Ectodermal cell (in vitro differentiated cells): Measurements from ENCODE around the gene NUP85.
"Not testable (repeated sequence)": the region's sequence is repeated elsewhere in the genome, so short reads cannot be mapped to it uniquely, and the experiment has no call there.

Experiments
- H3K27ac ChIP-seq: 2 replicates; pipeline ENCODE4 v1.7.0; 2013; ENCODE audit warnings: mild to moderate bottlenecking, low read depth, low read length; ENCODE audit not compliant: insufficient read depth, poor library complexity, severe bottlenecking
- H3K27me3 ChIP-seq: 2 replicates; pipeline ENCODE4 v1.7.0; 2013; ENCODE audit warnings: mild to moderate bottlenecking, low read length; ENCODE audit not compliant: insufficient read depth, control insufficient read depth, poor library complexity, severe bottlenecking
- H3K36me3 ChIP-seq: one replicate; pipeline ENCODE4 v1.7.0; 2013; ENCODE audit warnings: low read length; ENCODE audit not compliant: control insufficient read depth, insufficient read depth
- H3K4me1 ChIP-seq: one replicate; pipeline ENCODE4 v1.7.0; 2013; ENCODE audit warnings: low read length; ENCODE audit not compliant: control insufficient read depth, insufficient read depth
- H3K4me3 ChIP-seq: 2 replicates; pipeline ENCODE4 v1.7.0; 2013; ENCODE audit warnings: low read depth, low read length, control low read depth; ENCODE audit not compliant: insufficient read depth
- H3K9me3 ChIP-seq: 2 replicates; pipeline ENCODE4 v1.7.0; 2013; ENCODE audit warnings: mild to moderate bottlenecking, low read length, moderate library complexity; ENCODE audit not compliant: control insufficient read depth
- WGBS, 2 experiments: methylation state at CpG; one replicate each; pipeline ENCODE4 v1.1.7; 2013; ENCODE audit warnings: missing lambda C conversion rate in 2 of 2; 5-methylcytosine and 5-hydroxymethylcytosine counted together

Gene NUP85

DNA sequence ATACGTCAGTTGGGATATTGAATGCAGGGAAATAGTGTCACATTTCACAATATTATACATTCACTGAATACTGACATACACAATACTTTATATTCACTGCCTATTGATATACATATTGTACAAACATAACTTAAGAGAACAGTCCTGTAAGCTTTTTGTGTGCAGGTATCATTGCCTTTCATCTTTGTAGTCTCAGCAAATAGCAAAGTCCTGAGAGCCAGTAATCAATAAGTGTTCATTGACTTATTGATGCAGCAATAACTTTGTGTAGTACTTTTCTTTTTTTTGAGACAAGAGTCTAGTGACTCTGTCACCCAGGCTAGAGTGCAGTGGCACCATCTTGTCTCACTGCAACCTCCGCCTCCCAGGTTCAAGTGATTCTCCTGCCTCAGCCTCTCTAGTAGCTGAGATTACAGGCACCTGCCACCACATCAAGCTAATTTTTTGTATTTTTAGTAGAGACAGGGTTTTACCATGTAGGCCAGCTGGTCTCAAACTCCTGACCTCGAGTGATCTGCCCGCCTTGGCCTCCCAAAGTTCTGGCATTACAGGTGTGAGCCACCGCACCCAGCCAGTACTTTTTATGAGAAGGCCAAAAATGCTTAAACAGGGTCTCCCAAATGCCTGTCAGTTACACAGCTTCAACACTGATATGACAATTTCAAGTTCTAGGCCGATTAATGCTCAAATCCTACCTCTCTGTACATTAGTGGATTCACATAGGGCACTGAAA lies 5.4 kb upstream of the NUP85 start:
- no peak overlapping the region for H3K27ac ChIP-seq
- H3K36me3 ChIP-seq: no peaks in the 10 kb centered on the region
- WGBS, 2 experiments: 89 to 90% methylated on average over 5 to 6 of the region's 6 CpGs
- H3K4me1 ChIP-seq: no peaks in the 10 kb centered on the region
- no peak overlapping the region for H3K4me3 ChIP-seq
- no peaks in the 10 kb centered on the region for H3K27me3 ChIP-seq
- no peaks in the 10 kb centered on the region for H3K9me3 ChIP-seq

DNA sequence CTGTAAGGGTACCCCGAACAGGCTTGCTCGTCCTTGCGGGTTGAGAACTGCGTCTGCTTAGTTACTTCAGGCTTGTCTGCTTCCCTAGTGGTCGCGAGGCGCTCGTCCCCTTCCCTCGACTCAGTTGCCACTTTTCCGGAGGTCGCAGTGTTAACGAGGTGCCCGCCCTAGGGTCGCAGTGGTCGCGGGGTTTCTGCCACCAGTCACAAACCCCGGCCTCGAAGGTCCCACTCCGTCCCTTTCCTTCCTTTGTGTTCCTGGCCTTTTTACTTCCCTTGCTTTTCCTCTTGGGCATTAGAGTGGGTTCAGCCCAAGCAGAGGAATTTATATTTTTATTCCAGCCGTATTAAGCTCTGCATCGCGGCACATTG lies 299 bp downstream of the NUP85 start:
- Histone ChIP-seq H3K27me3 (no peaks in the 10 kb centered on the region), H3K4me1 (peaks cover 5% of the 10 kb centered on the region), H3K36me3 (peaks cover 14% of the 10 kb centered on the region), H3K4me3 (peak overlapping the region; percentile 88), H3K9me3 (no peaks in the 10 kb centered on the region), H3K27ac (peak overlapping the region; percentile 100)
- 0% methylated on average over 22 of the region's 22 CpGs for WGBS, 2 experiments

DNA sequence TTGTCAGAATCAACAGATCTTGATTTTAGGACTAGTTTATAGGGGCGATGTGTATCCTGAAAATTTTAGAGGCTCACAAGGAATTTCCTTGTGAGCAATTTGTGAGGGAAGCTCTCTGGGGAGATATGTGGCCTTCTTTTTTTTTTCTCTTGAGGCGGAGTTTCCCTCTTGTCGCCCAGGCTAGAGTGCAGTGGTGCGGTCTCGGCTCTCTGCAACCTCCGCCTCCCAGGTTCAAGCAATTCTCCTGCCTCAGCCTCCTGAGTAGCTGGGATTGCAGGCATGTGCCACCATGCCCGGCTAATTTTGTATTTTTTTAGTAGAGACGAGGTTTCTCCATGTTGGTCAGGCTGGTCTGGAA lies 1.6 kb downstream of the NUP85 start:
- not testable (repeated sequence) for H3K4me1 ChIP-seq, H3K9me3 ChIP-seq, H3K27ac ChIP-seq, H3K27me3 ChIP-seq
- 82 to 93% methylated on average over 8 of the region's 8 CpGs for WGBS, 2 experiments
- H3K36me3 ChIP-seq: peaks cover 14% of the 10 kb centered on the region
- H3K4me3 ChIP-seq: peak overlapping the region; percentile 88

DNA sequence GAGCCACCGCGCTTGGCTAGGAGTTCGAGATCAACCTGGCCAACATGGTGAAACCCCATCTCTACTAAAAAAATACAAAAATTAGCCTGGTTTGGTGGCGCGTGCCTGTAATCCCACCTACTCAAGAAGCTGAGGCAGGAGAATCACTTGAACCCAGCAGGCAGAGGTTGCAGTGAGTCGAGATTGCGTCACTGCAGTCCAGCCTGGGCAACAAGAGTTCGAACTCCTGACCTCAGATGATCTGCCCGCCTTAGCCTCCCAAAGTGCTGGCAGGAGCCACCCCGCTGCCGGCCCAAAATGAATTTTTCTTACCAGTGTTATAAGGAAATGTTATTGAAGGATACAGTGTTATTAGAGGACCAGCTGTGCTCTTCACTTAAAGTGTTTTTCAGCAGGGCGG lies 2.3 kb downstream of the NUP85 start:
- no peaks in the 10 kb centered on the region for H3K27me3 ChIP-seq
- peaks cover 14% of the 10 kb centered on the region for H3K36me3 ChIP-seq
- H3K4me3 ChIP-seq: no peak overlapping the region
- no peaks in the 10 kb centered on the region for H3K9me3 ChIP-seq
- peaks cover 5% of the 10 kb centered on the region for H3K4me1 ChIP-seq
- H3K27ac ChIP-seq: no peak overlapping the region
- WGBS, 2 experiments: 85 to 87% methylated on average over 12 of the region's 12 CpGs

DNA sequence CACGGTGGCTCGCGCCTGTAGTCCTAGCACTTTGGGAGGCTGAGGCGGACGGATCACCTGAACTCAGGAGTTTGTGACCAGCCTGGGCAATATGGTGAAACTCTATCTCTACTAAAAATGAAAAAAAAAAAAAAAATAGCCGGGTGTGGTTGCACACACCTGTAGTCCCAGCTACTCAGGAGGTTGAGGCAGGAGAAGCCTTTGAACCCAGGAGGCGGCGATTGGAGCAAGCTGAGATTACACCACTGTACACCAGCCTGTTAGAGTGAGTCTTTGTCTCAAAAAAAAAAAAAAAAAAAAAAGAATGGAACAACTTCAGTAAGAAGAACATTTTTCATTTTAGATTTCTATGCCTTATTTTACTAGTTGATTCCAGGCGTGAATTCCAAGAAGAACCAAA lies 2.7 kb downstream of the NUP85 start:
- 92 to 94% methylated on average over 9 of the region's 9 CpGs for WGBS, 2 experiments
- Histone ChIP-seq H3K4me1 (peaks cover 5% of the 10 kb centered on the region), H3K4me3 (no peak overlapping the region), H3K27ac (no peak overlapping the region), H3K27me3 (no peaks in the 10 kb centered on the region), H3K36me3 (peaks cover 18% of the 10 kb centered on the region), H3K9me3 (no peaks in the 10 kb centered on the region)

DNA sequence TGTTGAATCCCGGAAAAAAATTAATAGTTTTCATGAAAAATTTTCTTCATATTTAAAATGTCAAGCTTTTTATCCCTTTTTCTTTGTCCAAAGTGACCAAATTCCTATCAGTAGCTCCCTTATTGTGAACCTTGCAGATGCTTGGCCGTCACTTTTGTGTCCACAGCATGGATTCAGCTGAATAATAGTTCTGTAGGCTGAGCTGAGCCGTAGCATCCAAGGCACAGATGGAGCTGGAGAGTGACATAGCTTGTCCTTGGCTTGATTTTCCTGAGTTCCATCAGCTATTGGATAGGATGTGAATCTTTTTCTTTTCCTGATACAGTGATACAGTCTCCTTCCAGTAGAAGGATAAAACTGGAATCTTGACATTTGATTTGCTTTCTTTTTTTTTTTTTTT lies 3.6 kb downstream of the NUP85 start:
- Histone ChIP-seq H3K36me3 (peaks cover 22% of the 10 kb centered on the region), H3K4me1 (peaks cover 5% of the 10 kb centered on the region), H3K9me3 (no peaks in the 10 kb centered on the region), H3K4me3 (no peak overlapping the region), H3K27me3 (no peaks in the 10 kb centered on the region), H3K27ac (no peak overlapping the region)
- WGBS, 2 experiments: 89 to 93% methylated on average over 3 of the region's 3 CpGs

DNA sequence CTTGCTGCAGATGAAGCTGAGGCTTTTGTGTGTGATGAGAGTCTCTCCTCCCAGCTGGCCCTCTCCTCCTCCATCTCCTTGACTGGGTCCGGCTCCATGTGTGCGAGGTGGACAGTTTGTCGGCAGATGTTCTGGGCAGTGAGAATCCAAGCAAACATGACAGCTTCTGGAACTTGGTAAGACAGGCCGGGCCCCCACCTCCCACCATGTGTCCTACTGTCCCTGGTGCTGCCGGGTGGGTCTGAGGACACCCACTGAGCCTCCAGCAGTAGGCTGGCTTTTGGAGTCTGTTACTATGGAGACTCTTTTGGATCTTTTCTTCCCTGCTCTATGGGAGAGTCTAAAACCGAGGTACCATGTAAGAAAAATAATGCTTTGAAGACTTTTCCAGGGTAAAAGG lies 12.7 kb downstream of the NUP85 start:
- Histone ChIP-seq H3K27ac (peak overlapping the region; percentile 1), H3K27me3 (no peaks in the 10 kb centered on the region), H3K4me3 (no peak overlapping the region), H3K4me1 (no peaks in the 10 kb centered on the region), H3K36me3 (peaks cover 40% of the 10 kb centered on the region), H3K9me3 (no peaks in the 10 kb centered on the region)
- 77 to 79% methylated on average over 6 of the region's 6 CpGs for WGBS, 2 experiments

DNA sequence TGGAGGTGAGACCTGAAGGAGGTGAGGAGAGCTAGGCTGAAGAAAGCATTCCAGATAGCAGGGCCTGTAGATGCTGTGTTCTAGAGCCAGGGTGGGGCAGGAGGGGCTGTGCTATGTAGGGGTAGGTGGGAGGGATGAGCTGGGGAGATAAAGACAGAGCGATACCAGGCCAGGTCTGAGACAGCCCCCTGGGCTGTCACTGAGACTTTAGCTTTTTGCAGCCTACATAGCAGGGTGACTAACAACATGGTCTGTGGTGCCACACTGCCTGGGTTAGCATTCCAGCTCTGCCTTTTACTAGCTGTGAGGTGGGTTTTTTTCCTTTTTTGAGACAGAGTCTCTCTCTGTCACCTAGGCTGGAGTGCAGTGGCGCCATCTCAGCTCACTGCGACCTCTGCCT lies 14.3 kb downstream of the NUP85 start:
- H3K36me3 ChIP-seq: peaks cover 31% of the 10 kb centered on the region
- H3K27ac ChIP-seq: no peak overlapping the region
- H3K9me3 ChIP-seq: no peaks in the 10 kb centered on the region
- H3K27me3 ChIP-seq: no peaks in the 10 kb centered on the region
- 95 to 96% methylated on average over 3 of the region's 3 CpGs for WGBS, 2 experiments
- H3K4me1 ChIP-seq: no peaks in the 10 kb centered on the region
- no peak overlapping the region for H3K4me3 ChIP-seq

DNA sequence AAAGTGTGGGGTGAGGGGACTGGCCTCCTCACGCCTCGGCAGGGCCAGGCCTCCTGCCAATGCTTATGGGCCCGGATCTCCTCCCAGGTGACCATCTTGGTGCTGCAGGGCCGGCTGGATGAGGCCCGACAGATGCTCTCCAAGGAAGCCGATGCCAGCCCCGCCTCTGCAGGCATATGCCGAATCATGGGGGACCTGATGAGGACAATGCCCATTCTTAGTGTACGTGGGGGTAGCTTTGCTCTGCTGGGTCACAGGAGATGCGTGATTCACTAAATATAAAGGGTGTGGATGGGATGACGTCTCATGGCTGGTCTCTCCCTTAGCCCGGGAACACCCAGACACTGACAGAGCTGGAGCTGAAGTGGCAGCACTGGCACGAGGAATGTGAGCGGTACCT lies 19.5 kb downstream of the NUP85 start:
- WGBS, 2 experiments: 87% methylated on average over 14 of the region's 14 CpGs
- H3K4me3 ChIP-seq: no peak overlapping the region
- H3K36me3 ChIP-seq: peaks cover 44% of the 10 kb centered on the region

DNA sequence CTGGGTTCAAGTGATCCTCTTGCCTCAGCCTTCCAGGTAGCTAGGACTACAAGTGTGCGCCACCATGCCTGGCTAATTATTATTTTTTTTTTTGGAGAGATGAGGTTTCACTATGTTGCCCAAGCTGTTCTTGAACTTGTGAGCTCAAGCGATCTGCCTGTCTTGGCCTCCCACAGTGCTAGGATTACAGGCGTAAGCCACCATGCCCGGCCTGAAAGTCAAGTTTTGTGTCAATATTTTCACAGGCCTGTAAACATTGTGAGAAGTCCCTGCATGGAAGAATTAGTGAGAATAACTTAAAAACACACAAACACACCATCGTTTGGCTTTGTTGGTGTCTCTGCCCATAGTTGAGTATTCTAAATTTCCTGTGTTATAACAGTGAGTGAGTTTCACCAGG lies 22.2 kb downstream of the NUP85 start:
- Histone ChIP-seq H3K4me1 (no peaks in the 10 kb centered on the region), H3K9me3 (no peaks in the 10 kb centered on the region), H3K4me3 (no peak overlapping the region), H3K27me3 (no peaks in the 10 kb centered on the region), H3K36me3 (peaks cover 53% of the 10 kb centered on the region), H3K27ac (no peak overlapping the region)
- 95 to 96% methylated on average over 4 to 5 of the region's 5 CpGs for WGBS, 2 experiments

More for the DNA sequence above, 19.5 kb downstream of the NUP85 start:
- no peak overlapping the region for H3K27ac ChIP-seq
- no peaks in the 10 kb centered on the region for H3K9me3 ChIP-seq
- H3K27me3 ChIP-seq: no peaks in the 10 kb centered on the region
- H3K4me1 ChIP-seq: no peaks in the 10 kb centered on the region

DNA sequence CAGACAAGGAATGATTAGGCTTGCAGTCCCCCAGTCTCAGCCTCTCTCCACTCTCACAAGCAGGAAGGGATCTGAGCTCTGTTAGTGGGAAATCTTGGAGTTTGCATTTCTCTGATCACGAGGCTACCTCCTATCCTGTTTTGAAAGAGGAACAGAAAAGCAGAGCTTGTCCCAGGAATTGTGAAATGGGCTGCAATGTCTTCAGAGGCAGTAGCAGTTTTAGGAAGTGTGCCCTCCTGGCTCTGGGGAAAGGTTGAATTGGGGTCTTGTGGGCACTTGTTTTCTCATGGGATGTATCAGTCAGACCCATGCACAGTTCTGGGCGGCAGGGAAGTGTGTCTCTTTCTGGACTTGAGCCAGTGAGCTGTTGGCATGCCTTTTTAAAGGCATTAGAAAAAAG lies 22.8 kb downstream of the NUP85 start:
- no peaks in the 10 kb centered on the region for H3K9me3 ChIP-seq
- H3K27ac ChIP-seq: no peak overlapping the region
- H3K4me3 ChIP-seq: no peak overlapping the region
- peaks cover 57% of the 10 kb centered on the region for H3K36me3 ChIP-seq
- 97 to 98% methylated on average over 2 of the region's 2 CpGs for WGBS, 2 experiments
- H3K27me3 ChIP-seq: no peaks in the 10 kb centered on the region
- no peaks in the 10 kb centered on the region for H3K4me1 ChIP-seq
